Measurements from ENCODE around the gene COLQ.
"Not testable (repeated sequence)": the region's sequence is repeated elsewhere in the genome, so short reads cannot be mapped to it uniquely, and the experiment has no call there.

COLQ gene

DNA sequence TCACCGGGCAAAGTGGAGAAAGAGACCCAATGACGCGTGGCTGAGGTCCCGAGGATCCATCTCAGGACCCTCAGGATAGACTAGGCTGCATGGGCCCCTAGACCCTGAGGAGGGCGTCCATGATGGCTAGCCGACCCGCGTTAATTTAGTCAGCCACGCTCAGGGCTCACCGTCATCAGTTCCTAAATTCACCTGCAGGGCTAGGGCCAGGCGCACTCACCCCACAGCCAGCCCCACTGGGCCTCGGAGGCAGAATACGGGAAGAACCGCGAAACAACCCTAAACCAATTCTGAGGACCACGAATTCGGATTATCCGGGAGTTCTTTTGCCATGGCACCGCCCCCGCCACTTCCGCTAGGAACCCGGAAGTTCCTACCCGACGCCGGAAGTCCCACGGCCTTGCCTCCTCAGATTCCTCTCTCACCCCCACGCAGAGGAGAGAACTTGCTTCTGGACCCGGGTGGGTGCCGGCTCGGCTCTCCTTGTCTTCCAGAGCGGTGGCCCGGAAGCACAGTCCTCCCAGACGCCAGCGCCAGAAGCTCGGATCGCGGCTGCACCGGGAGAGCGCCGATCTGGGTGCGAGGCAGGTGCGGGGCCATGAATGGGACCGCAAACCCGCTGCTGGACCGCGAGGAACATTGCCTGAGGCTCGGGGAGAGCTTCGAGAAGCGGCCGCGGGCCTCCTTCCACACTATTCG, 94.2 kb downstream of the COLQ start, which contains the start of the genes EAF1 and METTL6:
Gene EAF1 (plus strand): TSS at position 417 of the 699 bp plus-strand sequence. CDS start 182 bp downstream, at position 599.
Gene METTL6 (minus strand): TSS at position 363 of the 699 bp plus-strand sequence. CDS start 1,033 bp downstream, outside the sequence.
- peak; percentile 72 to 75 for DNase-seq (ENCODE audit: low read depth in 2 of 2)

DNA sequence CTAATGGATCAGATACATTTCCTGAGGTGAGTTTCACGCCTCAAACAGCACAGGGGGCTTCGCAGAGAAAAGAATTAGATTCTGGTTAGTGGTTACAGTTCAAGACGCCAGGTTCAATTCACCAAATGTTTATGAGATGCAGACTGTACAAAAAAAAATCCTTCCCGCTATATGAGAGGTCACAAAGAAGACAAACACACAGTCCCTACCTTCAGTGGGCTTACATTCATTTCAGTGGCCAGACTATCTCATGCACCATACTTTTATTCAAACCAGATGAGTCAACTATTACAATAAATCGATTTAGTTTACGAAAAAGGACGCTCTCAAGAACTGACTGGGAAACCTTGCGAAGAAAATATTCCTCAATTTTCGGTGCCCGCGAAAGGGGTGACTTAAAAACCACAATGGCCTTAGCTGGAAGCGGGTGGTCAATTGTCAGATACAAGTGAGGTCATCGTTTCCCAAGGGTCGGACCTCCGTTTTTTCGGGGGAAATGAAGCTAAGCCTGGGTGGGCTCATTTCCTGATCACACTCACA, 94.9 kb downstream of the COLQ start:
- DNase-seq (ENCODE audit: low read depth in 2 of 2) = no peak

DNA sequence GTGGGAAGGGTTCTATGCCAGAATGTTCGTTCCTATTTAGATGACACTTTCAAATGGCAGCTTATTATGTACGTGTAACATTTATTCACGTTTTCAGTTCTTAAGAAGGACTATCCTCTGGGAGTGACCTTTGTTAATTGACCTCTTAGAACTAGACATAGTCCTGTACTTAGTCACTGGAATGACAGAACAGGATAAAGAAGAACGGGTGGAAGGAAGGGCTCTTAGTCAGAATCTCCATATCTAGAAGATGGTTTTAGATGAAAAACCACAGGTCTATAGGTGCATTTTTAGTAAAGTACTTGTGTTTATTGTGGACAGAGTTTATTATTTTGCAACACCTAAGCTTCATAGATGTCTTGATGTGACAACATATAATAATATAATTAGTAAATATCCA, 100.6 kb downstream of the COLQ start:
- DNase-seq (ENCODE audit: low read depth in 2 of 2) = no peak

DNA sequence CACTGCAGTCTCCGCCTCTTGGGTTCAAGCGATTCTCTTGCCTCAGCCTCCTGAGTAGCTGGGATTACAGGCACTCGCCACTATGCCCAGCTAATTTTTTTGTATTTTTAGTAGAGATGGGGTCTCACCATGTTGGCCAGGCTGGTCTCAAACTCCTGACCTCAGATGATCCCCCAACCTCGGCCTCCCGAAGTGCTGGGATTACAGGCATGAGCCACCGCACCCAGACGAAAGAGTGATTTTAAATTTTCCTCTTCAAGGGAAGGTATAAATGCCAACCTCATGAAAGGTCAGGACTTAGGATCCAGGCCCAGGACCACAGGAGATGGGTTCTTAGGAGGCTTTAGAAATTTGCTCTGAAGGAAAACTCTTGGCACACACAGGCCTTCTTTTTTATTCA, 110.5 kb downstream of the COLQ start:
- DNase-seq (ENCODE audit: low read depth in 2 of 2) = not testable (repeated sequence)

DNA sequence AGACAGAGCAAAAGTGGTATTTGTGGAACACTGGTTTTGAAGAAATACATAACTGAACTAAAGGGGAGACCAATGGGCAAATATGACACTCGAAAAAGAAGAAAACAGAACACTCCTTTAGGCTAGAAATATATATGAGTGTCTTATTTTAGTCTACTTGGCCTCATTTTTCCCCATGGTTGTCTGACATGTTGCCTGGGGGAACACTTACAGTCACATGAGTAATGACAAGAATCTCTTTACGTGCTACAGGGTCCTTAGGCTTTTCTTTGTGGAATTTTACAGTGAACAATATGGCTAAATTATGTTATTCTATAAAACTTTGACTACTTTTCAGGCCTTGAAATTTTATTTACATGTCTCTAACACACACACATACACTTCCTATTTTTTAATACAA, 111.7 kb downstream of the COLQ start:
- DNase-seq (ENCODE audit: low read depth in 2 of 2) = no peak

DNA sequence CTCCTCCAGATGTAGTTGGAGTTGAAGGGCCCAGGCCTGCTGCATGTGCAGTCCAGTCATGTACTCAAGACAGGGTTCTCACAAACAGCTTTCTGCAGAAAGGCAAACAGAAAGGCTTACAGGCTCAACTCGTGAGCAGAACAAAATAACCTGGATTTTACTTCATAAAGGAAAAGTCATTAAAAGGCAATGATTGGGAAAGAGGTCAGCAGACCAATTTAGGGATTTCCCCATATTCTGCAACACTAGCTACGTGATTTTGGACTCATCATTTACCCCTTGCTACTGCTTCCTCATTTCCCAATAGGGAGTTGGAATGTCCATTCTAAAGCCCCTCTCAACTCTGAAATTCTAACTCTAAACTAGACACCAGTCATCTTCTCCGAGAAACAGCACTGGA, 112.3 kb downstream of the COLQ start:
- no peak for DNase-seq (ENCODE audit: low read depth in 2 of 2)

DNA sequence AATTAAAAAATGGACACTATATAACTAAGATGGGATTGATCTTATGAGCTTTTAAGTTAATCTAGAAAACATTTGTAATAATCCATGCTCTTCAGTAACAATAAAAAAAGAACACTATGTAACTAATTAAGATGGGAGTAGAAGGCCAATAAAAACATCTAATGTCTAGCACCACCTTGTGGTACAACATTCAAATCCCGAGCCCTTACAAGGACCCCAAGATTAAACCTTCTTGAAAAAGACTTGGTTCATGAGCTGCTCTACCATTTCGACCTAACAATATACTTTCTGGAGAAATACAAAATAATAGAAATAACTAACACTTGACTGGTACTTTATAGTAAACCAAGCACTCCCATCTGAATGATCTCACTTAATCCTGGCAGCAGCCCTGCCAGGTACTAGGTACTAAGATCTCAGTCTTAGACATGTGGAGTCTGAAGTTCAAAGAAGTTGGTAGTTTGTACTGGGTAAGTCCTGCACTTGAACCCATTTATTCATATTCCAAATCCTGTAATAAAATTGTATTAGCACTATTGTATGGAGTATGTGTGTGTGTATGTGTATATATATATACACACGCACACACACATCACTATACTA, 116.0 kb downstream of the COLQ start:
- DNase-seq (ENCODE audit: low read depth in 2 of 2) = no peak

DNA sequence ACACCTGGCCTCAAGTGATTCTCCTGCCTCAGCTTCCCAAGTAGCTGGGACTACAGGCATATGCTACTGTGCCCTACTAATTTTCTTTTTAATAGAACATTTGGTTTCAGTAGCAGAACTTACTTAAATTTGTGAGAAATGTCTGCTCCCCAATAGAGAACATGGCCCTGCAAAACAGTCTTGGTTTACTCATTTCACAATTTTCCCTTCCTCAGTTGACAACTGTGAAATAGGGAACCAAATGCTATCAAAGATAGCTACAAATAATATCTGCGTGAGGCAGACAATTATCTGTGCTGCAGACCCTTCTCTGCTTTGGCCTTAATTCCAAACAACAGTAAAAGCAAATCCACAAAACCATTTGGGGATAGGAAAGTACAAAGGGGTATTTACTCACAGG, 116.7 kb downstream of the COLQ start:
- DNase-seq (ENCODE audit: low read depth in 2 of 2) = no peak

DNA sequence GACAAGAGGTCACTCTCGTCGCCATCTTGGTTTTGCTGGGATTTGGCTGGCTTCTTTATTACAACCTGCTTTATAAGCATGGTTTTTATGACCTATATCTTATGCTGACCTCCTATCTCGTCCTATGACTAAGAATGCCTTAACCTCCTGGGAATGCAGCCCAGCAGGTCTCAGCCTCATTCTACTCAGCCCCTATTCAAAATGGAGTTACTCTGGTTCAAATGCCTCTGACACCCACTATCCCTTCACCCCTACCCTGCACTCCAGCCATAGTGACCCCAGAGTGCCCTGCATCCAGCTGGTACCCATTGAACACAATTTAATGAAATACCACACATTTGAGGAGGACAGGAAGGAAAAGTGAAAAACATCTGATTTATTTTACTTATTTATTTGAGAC, 117.5 kb downstream of the COLQ start:
- DNase-seq (ENCODE audit: low read depth in 2 of 2) = no peak

DNA sequence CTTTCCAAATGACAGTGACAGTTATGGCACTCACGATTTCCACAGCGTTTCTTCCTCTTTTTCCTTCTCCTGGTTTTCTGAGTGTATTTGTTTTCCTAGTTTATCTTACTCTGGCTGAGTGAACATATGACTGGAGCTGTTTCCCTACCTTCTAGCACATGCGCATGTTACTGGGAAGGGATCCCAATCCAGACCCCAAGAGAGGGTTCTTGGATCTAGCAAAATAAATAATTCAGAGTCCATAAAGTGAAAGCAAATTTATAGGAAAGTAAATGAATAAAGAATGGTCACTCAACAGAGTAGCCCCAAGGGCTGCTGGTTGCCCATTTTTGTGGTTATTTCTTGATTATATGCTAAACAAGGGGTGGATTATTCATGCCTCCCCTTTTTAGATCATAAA, 118.0 kb downstream of the COLQ start:
- DNase-seq (ENCODE audit: low read depth in 2 of 2) = no peak

DNA sequence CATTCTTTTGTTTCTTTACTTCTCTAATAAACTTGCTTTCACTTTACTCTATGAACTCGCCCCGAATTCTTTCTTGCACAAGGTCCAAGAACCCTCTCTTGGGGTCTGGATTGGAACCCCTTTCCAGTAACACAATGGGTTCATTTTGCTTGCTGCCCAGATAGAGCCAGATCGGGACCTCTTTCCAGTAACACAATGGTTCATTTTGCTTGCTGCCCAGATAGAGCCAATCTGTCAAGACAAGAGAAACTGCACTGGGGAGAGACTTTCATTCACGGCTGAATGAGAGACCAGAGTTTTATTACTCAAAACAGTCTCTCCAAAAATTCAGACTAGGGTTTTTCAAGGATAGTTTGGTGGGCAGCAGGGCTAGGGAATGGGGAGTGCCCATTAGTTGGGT, 119.6 kb downstream of the COLQ start:
- no peak for DNase-seq (ENCODE audit: low read depth in 2 of 2)

Measured in stimulated activated CD8-positive, alpha-beta memory T cell treated with anti-CD3 and anti-CD28 coated beads, Interleukin-15, amount 100 ng/mL, for 4 hours (primary cell).